ENCODE results near the gene MYBPH.

The MYBPH gene

GRCh38 chr1:203165101-203165799, 10.4 kb downstream of the MYBPH start:
- DNase-seq: no peak

- DNase-seq: no peak
Measured at GRCh38 chr1:203163891-203164635, 11.6 kb downstream of the MYBPH start.

GRCh38 chr1:203162403-203162802, 13.2 kb downstream of the MYBPH start:
- DNase-seq: no peak

GRCh38 chr1:203161703-203162102, 13.9 kb downstream of the MYBPH start:
- DNase-seq: no peak

- no peak for DNase-seq
Measured at GRCh38 chr1:203161175-203161574, 14.5 kb downstream of the MYBPH start.

- no peak for DNase-seq
Measured at GRCh38 chr1:203159844-203160243, 15.8 kb downstream of the MYBPH start.

GRCh38 chr1:203158960-203159665, 16.5 kb downstream of the MYBPH start:
- DNase-seq: no peak

- DNase-seq: no peak
Measured at GRCh38 chr1:203158423-203158822, 17.2 kb downstream of the MYBPH start.

GRCh38 chr1:203156280-203156679, 19.3 kb downstream of the MYBPH start:
- no peak for DNase-seq

GRCh38 chr1:203153989-203154821, 21.4 kb downstream of the MYBPH start:
- no peak for DNase-seq

- DNase-seq: no peak
Measured at GRCh38 chr1:203153051-203153988, 22.3 kb downstream of the MYBPH start.

- no peak for DNase-seq
Measured at GRCh38 chr1:203152158-203153034, 23.2 kb downstream of the MYBPH start.

GRCh38 chr1:203151362-203152157, 24.1 kb downstream of the MYBPH start:
- DNase-seq: no peak

GRCh38 chr1:203150511-203151297, 24.9 kb downstream of the MYBPH start:
- no peak for DNase-seq

- DNase-seq: no peak
Measured at GRCh38 chr1:203149188-203149840, 26.3 kb downstream of the MYBPH start.

GRCh38 chr1:203148579-203148978, 27.0 kb downstream of the MYBPH start:
- DNase-seq: no peak

- DNase-seq: no peak
Measured at GRCh38 chr1:203148127-203148526, 27.5 kb downstream of the MYBPH start.

GRCh38 chr1:203147376-203147775, 28.2 kb downstream of the MYBPH start:
- DNase-seq: no peak

Data from NCI-H187 treated with DMSO at 0.1 percent for 48 hours (cell line).